Tibial nerve (tissue), 3 donors: Measurements from ENCODE around the gene ZNF385B.

Experiments
- CTCF ChIP-seq, 5 experiments: fragments of 200-600 bp in 3 of 5; fragments of 450-650 bp in 2 of 5; sonication (generic) in 3 of 5; IDR thresholded peaks; one replicate each; pipeline ENCODE4 v1.5.1; 2016 to 2019; ENCODE audit warnings: antibody characterized with exemption in 5 of 5, mild to moderate bottlenecking in 3 of 5, moderate library complexity in 2 of 5
- POLR2A ChIP-seq, 2 donors: fragments of 450-650 bp; IDR thresholded peaks; one replicate each; pipeline ENCODE4 v1.6.1; 2017; ENCODE audit warnings: antibody characterized with exemption in 2 of 2, mild to moderate bottlenecking in 2 of 2, moderate library complexity in 2 of 2

DNA sequence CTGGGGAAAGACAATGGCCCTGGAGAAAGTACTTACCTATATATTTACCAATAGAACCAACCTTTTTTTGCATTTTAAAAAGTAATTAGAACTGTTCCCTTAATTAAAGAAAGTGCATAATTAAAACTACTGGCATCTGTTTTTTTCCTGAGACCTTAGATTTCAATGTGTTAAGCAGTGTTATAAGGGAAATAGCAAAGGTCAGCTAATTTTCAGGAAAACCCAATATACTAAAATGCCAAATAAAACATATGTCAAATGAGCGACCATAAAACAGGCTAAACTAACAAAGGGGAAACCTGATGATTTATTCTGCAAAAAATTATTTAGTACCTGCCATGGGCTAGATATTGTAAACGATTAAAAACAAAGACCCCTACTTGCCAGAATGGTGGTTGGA lies 372.8 kb downstream of the ZNF385B start:
- no peak for TF ChIP-seq CTCF (IDR thresholded peaks at IDR 0.05)
- TF ChIP-seq POLR2A (IDR thresholded peaks at IDR 0.05) = no peak
